WTC11 (cell line): Measurements from ENCODE around the gene DDX39A. TPM values are rescaled to one million over a fixed set of nuclear protein-coding genes. Genes with fewer than 3 reads are reported as not detected.

Source experiments
- ATAC-seq: fragments of 200-7000 bp; cut with Tn5 transposase; 2 replicates; pipeline ENCODE4 v1.10.0; 2021; ENCODE audit warnings: mild to moderate bottlenecking, moderate library complexity
- CTCF ChIA-PET: fragments of 300-600 bp; sonication (Branson Sonifier 250); formaldehyde crosslinking; loops from one replicate; lab custom pipeline; 2021; ENCODE audit warnings: antibody characterized with exemption; lab: Charles Lee
- POLR2A ChIA-PET: fragments of 350-600 bp; sonication (Branson Sonifier 250); formaldehyde crosslinking; loops from one replicate; lab custom pipeline; 2021; ENCODE audit warnings: antibody characterized with exemption; lab: Charles Lee
- DNase-seq: peaks from one replicate; pipeline ENCODE4 v3.0.0; 2021; ENCODE audit warnings: low spot score
- H3K27ac Mint-ChIP-seq: 2 replicates; pipeline ENCODE4 v1.8.0; 2021; ENCODE audit warnings: mixed read lengths
- H3K27me3 Mint-ChIP-seq: 2 replicates; pipeline ENCODE4 v1.8.0; 2021; ENCODE audit warnings: low read depth, mild to moderate bottlenecking, moderate library complexity, mixed read lengths
- H3K36me3 Mint-ChIP-seq: 2 replicates; pipeline ENCODE4 v1.8.0; 2021; ENCODE audit warnings: mixed read lengths
- H3K4me1 Mint-ChIP-seq: 2 replicates; pipeline ENCODE4 v1.8.0; 2022; ENCODE audit warnings: mixed read lengths
- H3K4me3 Mint-ChIP-seq: 2 replicates; pipeline ENCODE4 v1.8.0; 2021; ENCODE audit warnings: mild to moderate bottlenecking, moderate library complexity, mixed read lengths
- H3K9me3 Mint-ChIP-seq: 2 replicates; pipeline ENCODE4 v1.8.0; 2021; ENCODE audit warnings: mixed read lengths
- AR ChIP-seq: fragments of 250-450 bp; sonication (Bioruptor Pico); IDR thresholded peaks from 2 replicates; pipeline ENCODE4 v1.9.0; 2021; ENCODE audit warnings: mild to moderate bottlenecking
- ATF1 ChIP-seq: sonication (generic); formaldehyde crosslinking; IDR thresholded peaks from 2 replicates; pipeline ENCODE4 v1.8.1; 2023; ENCODE audit warnings: mild to moderate bottlenecking, moderate library complexity, missing genetic modification reagents
- ATF6 ChIP-seq: sonication (generic); formaldehyde crosslinking; IDR thresholded peaks from 2 replicates; pipeline ENCODE4 v1.8.1; 2023; ENCODE audit warnings: mild to moderate bottlenecking, missing genetic modification reagents
- E2F4 ChIP-seq: sonication (generic); formaldehyde crosslinking; IDR thresholded peaks from 2 replicates; pipeline ENCODE4 v1.8.1; 2022; ENCODE audit warnings: low read depth, mild to moderate bottlenecking, moderate library complexity, missing genetic modification reagents, borderline replicate concordance
- FOXP1 ChIP-seq: sonication (generic); formaldehyde crosslinking; IDR thresholded peaks from 2 replicates; pipeline ENCODE4 v1.8.0; 2022; ENCODE audit warnings: missing genetic modification reagents, mild to moderate bottlenecking, moderate library complexity, borderline replicate concordance
- IRF1 ChIP-seq: sonication (generic); formaldehyde crosslinking; IDR thresholded peaks from 2 replicates; pipeline ENCODE4 v1.8.0; 2023; ENCODE audit warnings: missing genetic modification reagents
- KAT7 ChIP-seq: sonication (generic); formaldehyde crosslinking; IDR thresholded peaks from 2 replicates; pipeline ENCODE4 v1.8.1; 2023; ENCODE audit warnings: missing genetic modification reagents, mild to moderate bottlenecking, borderline replicate concordance
- RELA ChIP-seq: sonication (generic); formaldehyde crosslinking; IDR thresholded peaks from 2 replicates; pipeline ENCODE4 v1.8.1; 2022; ENCODE audit warnings: missing genetic modification reagents, mild to moderate bottlenecking, borderline replicate concordance
- TEAD1 ChIP-seq: sonication (generic); formaldehyde crosslinking; IDR thresholded peaks from 2 replicates; pipeline ENCODE4 v1.8.0; 2022; ENCODE audit warnings: mild to moderate bottlenecking, missing genetic modification reagents
- ZBTB43 ChIP-seq: sonication (generic); formaldehyde crosslinking; IDR thresholded peaks from 2 replicates; pipeline ENCODE4 v1.8.1; 2023; ENCODE audit warnings: mild to moderate bottlenecking, missing genetic modification reagents
- ZNF671 ChIP-seq: fragments of 250-450 bp; sonication (Bioruptor Pico); IDR thresholded peaks from 2 replicates; pipeline ENCODE4 v1.8.0; 2021; ENCODE audit warnings: mild to moderate bottlenecking
- total RNA-seq: library from RNA; stranded (reverse); gene quantifications from 3 replicates; pipeline ENCODE4 v1.2.3, GENCODE V29; 2021
- TF ChIP-seq, protein P1 (sequence below): fragments of 250-450 bp; sonication (Bioruptor Pico); IDR thresholded peaks from 2 replicates; pipeline ENCODE4 v1.8.0; 2021; ENCODE audit warnings: mild to moderate bottlenecking
- TF ChIP-seq, protein P2 (sequence below): sonication (generic); formaldehyde crosslinking; IDR thresholded peaks from 2 replicates; pipeline ENCODE4 v1.8.0; 2022; ENCODE audit warnings: mild to moderate bottlenecking, missing genetic modification reagents

Gene DDX39A
- total RNA-seq, 1 experiment from 2014 or later = 136 TPM

DNA sequence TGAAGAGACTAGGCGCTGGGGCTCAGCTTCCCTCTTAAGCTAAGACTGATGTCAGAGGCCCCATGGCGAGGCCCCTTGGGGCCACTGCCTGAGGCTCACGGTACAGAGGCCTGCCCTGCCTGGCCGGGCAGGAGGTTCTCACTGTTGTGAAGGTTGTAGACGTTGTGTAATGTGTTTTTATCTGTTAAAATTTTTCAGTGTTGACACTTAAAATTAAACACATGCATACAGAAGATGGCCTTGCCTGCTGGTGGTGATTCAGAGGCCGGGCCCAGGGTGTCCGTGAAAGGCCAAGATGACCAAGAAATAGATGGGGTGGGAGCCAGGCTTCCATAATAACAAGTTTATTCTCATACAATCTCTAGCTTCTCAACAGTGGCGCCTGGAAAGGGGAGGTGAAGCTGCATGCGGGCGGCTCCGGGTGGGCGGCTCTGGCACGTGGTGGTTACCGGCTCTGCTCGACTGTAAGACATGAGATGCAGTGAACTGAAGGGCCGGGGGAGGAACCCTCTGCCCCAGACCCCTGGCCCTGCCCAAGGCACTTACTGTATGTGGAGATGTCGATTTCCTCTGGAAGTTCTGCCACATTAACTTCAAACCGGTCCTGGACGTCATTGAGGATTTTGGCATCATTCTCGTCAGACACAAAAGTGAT, 10.5 kb downstream of the DDX39A start:
- Mint-ChIP-seq H3K4me1 (peaks cover 16% of the 10 kb centered on the region), H3K27ac (no peak overlapping the region), H3K36me3 (peaks cover 47% of the 10 kb centered on the region), H3K4me3 (no peak overlapping the region), H3K27me3 (no peaks in the 10 kb centered on the region), H3K9me3 (no peaks in the 10 kb centered on the region)
- ATAC-seq (no peak), DNase-seq (no peak)
- ChIA-PET POLR2A (no interaction called here), CTCF (interaction anchor here (0.9 to 1.4 kb wide), 2 partner anchors 47 to 72 kb away, joined by 3 read pairs; no protein-coding TSS in a partner anchor)
- TF ChIP-seq AR (CRISPR knock-in tag) (no peak), KAT7 (CRISPR knock-in tag) (no peak), ATF6 (CRISPR knock-in tag) (no peak), ZBTB43 (CRISPR knock-in tag) (no peak)
- TF ChIP-seq, protein P1, sequence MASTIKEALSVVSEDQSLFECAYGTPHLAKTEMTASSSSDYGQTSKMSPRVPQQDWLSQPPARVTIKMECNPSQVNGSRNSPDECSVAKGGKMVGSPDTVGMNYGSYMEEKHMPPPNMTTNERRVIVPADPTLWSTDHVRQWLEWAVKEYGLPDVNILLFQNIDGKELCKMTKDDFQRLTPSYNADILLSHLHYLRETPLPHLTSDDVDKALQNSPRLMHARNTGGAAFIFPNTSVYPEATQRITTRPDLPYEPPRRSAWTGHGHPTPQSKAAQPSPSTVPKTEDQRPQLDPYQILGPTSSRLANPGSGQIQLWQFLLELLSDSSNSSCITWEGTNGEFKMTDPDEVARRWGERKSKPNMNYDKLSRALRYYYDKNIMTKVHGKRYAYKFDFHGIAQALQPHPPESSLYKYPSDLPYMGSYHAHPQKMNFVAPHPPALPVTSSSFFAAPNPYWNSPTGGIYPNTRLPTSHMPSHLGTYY (CRISPR knock-in tag) = no peak
- TF ChIP-seq, protein P2, sequence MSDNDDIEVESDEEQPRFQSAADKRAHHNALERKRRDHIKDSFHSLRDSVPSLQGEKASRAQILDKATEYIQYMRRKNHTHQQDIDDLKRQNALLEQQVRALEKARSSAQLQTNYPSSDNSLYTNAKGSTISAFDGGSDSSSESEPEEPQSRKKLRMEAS (CRISPR knock-in tag) = no peak

DNA sequence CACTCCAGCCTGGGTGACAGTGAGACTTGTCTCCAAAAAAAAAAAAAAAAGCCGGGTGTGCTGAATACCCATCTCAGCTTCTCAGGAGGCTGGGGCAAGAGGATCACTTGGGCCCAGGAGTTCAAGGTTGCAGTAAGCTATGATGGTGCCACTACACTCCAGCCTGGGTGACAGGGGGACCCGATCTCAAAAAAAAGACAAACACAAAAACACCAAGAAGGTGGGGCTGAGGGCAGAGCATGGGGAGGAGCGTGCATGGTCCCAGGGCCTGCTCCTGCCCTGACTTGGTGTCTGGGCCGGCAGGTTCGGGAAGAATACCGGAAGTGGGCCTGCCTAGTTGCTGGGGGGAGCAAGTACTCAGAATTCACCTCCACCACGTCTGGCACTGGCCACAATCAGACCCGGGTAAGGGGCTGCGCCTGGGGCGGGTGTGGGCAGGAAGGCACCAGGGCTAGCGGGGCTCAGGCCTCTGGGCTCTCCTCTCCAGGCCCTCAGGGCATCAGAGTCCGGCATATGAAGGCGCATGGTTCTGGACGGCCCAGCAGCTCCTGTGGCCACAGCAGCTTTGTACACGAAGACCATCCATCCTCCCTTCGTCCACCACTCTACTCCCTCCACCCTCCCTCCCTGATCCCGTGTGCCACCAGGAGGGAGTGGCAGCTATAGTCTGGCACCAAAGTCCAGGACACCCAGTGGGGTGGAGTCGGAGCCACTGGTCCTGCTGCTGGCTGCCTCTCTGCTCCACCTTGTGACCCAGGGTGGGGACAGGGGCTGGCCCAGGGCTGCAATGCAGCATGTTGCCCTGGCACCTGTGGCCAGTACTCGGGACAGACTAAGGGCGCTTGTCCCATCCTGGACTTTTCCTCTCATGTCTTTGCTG, 11.3 kb downstream of the DDX39A start:
- Mint-ChIP-seq H3K27ac (no peak overlapping the region), H3K4me3 (no peak overlapping the region), H3K36me3 (peaks cover 43% of the 10 kb centered on the region), H3K4me1 (peaks cover 14% of the 10 kb centered on the region), H3K27me3 (no peaks in the 10 kb centered on the region), H3K9me3 (no peaks in the 10 kb centered on the region)
- ChIA-PET CTCF (interaction anchor here (0.7 to 6.8 kb wide), 12 partner anchors 9 to 350 kb away, joined by 3 to 197 read pairs (median 33); partner anchors contain the start of genes ADGRE5, ASF1B, DDX39A and PTGER1), POLR2A (interaction anchor here (1.1 kb wide), 1 partner anchor 24 kb away, joined by 3 read pairs; no protein-coding TSS in a partner anchor)
- no peak for DNase-seq
- no peak for ATAC-seq
- TF ChIP-seq FOXP1 (no peak), IRF1 (CRISPR knock-in tag) (no peak), ZNF671 (CRISPR knock-in tag) (no peak), TEAD1 (CRISPR knock-in tag) (no peak), RELA (CRISPR knock-in tag) (no peak), ATF1 (CRISPR knock-in tag) (no peak), E2F4 (CRISPR knock-in tag) (no peak)
